Small intestine (tissue), 7 donors: ENCODE data around the gene PLXNB1. TPM values are rescaled to one million over a fixed set of nuclear protein-coding genes. Genes with fewer than 3 reads are reported as not detected.

Source experiments
- DNase-seq, 2 donors: peaks; one replicate each; pipeline versions ENCODE4 v3.0.0 to v3.0.0-alpha.2; 2013
- FAIRE-seq: peaks from 2 replicates; lab custom pipeline; 2012; peaks lifted over from hg19 to GRCh38; lab: Jason Lieb, UNC
- H3K27ac ChIP-seq, 3 donors: one replicate each; pipeline ENCODE4 v1.5.1; 2013; ENCODE audit warnings: low read length in 2 of 3, mild to moderate bottlenecking in 2 of 3, control low read depth in 1 of 3, inconsistent platforms in 1 of 3, low read depth in 1 of 3, moderate library complexity in 1 of 3
- H3K27me3 ChIP-seq, 3 donors: one replicate each; pipeline ENCODE4 v1.6.1; 2013; ENCODE audit warnings: low read length in 3 of 3, inconsistent platforms in 1 of 3; ENCODE audit not compliant: control insufficient read depth in 3 of 3, insufficient read depth in 3 of 3
- H3K36me3 ChIP-seq, 3 donors: one replicate each; pipeline ENCODE4 v1.6.1; 2013; ENCODE audit warnings: low read length in 3 of 3, inconsistent platforms in 1 of 3, low read depth in 1 of 3, mild to moderate bottlenecking in 1 of 3, moderate library complexity in 1 of 3; ENCODE audit not compliant: control insufficient read depth in 3 of 3, insufficient read depth in 2 of 3
- H3K4me1 ChIP-seq, 3 donors: one replicate each; pipeline ENCODE4 v1.6.1; 2013; ENCODE audit warnings: low read length in 2 of 3, inconsistent platforms in 1 of 3, low read depth in 1 of 3, mild to moderate bottlenecking in 1 of 3, moderate library complexity in 1 of 3; ENCODE audit not compliant: control insufficient read depth in 3 of 3, insufficient read depth in 2 of 3
- H3K4me3 ChIP-seq, 3 donors: one replicate each; pipeline ENCODE4 v1.5.1; 2013; ENCODE audit warnings: low read length in 3 of 3, control low read depth in 1 of 3, inconsistent platforms in 1 of 3, low read depth in 1 of 3, mild to moderate bottlenecking in 1 of 3, moderate library complexity in 1 of 3
- H3K9me3 ChIP-seq, 2 donors: one replicate each; pipeline ENCODE4 v1.6.1; 2013; ENCODE audit warnings: low read depth in 1 of 2, low read length in 1 of 2; ENCODE audit not compliant: control insufficient read depth in 2 of 2, insufficient read depth in 1 of 2
- WGBS, 3 donors: extraction: QIAGEN DNeasy Blood & Tissue Kit; methylation state at CpG; one replicate each; pipeline ENCODE4 v1.1.7; 2013; 5-methylcytosine and 5-hydroxymethylcytosine counted together
- polyA plus RNA-seq, 4 donors: library from polyadenylated mRNA; stranded (reverse) in 3 of 4; unstranded in 1 of 4; fragments of 200-250 nt in 3 of 4; fragments of 120-200 nt in 1 of 4; gene quantifications; one replicate each; pipeline versions ENCODE4 v1.2.1 to v1.2.3, GENCODE V29; 2013
- donor health status: healthy with polysubstance abuse.
- donor health status: control.
- donor health status: control.
- donor health status: Bipolar disorder and iron deficiency.
- donor health status: healthy.

Gene PLXNB1
- polyA plus RNA-seq, 4 donors = 56.5 to 129 (median 60.4) TPM

DNA sequence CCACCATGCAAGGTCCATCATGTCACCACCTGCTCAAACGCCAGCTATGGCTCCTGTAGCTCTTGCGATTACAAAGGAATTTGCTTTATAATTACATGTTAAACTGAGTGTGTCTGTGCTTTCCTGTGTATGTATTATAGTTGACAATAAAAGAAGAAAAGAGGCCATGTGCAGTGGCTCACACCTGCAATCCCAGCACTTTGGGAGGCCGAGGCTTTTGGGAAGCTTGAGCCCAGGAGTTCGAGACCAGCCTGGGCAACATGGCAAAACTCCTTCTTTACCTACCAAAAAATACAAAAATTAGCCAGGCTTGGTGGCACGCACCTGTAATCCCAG lies 43.7 kb upstream of the PLXNB1 start:
- no peak for DNase-seq
- Histone ChIP-seq H3K4me1 (peaks cover 7 to 48% (median 11%) of the 10 kb centered on the region in 3 donors), H3K27ac (peak overlapping the region; percentile 94 to 100 (median 95)), H3K4me3 (no peak overlapping the region), H3K9me3 (no peaks in the 10 kb centered on the region), H3K36me3 (peaks cover 0 to 45% (median 0%) of the 10 kb centered on the region in 3 donors), H3K27me3 (no peaks in the 10 kb centered on the region)
- 35 to 65% (median 58%) methylated on average over 5 of the region's 5 CpGs for WGBS, 3 donors
- no peak for FAIRE-seq

DNA sequence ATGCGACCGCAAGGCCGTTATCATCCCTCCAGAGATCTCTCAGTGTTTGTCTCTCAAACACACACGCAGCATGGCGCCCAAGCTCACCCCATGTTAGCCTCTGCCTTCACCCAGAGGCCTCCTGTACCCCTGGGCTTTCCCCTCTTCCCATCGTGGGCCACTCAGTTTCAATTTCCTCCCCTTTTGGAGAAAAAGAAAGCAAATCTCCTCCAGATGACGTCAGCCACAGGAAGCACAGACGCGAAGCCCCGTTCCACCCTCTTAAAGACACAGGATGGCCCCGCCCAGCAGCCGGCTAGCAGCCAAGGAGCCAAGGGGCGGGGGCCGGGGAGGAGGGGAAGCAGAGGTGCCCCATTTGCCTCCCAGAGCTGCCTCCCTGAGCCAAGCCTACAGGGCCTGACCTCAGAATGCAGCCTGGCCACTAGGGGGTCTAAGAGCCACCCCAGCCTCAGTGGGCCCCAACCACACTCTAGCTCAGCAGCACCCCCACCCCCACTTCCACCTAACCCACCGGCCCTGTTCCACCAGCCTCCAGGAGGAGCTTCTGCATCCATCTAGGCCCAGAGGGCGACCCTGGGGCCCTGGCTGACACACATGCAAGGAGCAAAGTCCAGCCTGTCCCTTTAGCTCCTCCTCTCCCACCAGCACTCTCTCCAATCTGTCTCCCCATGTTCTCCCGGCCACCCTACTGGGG lies 43.2 kb upstream of the PLXNB1 start:
- WGBS, 3 donors = 3 to 4% (median 3%) methylated on average over 17 of the region's 17 CpGs
- no peaks in the 10 kb centered on the region for H3K9me3 ChIP-seq
- H3K36me3 ChIP-seq = peaks cover 0 to 47% (median 0%) of the 10 kb centered on the region in 3 donors
- H3K4me1 ChIP-seq = peaks cover 9 to 52% (median 11%) of the 10 kb centered on the region in 3 donors
- peak overlapping the region; percentile 41 to 97 (median 70) for H3K4me3 ChIP-seq
- FAIRE-seq = no peak
- no peaks in the 10 kb centered on the region for H3K27me3 ChIP-seq
- peak; percentile 97 to 99 for DNase-seq
- peak overlapping the region; percentile 94 to 100 (median 95) for H3K27ac ChIP-seq

- no peaks in the 10 kb centered on the region for H3K27me3 ChIP-seq
- no peak for FAIRE-seq
- WGBS, 3 donors = 0 to 1% (median 0%) methylated on average over 5 of the region's 5 CpGs
- peak overlapping the region; percentile 41 to 97 (median 70) for H3K4me3 ChIP-seq
- H3K4me1 ChIP-seq = peaks cover 12 to 57% (median 13%) of the 10 kb centered on the region in 3 donors
- H3K27ac ChIP-seq = peak overlapping the region; percentile 94 to 100 (median 95)
- H3K9me3 ChIP-seq = no peaks in the 10 kb centered on the region
- peaks cover 0 to 47% (median 0%) of the 10 kb centered on the region in 3 donors for H3K36me3 ChIP-seq
- DNase-seq = no peak
Measured at GRCh38 chr3:48472673-48472922, 42.7 kb upstream of the PLXNB1 start.

GRCh38 chr3:48470286-48470685 lies 40.4 kb upstream of the PLXNB1 start:
- Histone ChIP-seq H3K4me3 (no peak overlapping the region), H3K27me3 (no peaks in the 10 kb centered on the region), H3K36me3 (peaks cover 0 to 51% (median 0%) of the 10 kb centered on the region in 3 donors), H3K9me3 (no peaks in the 10 kb centered on the region), H3K27ac (peak overlapping the region; percentile 22 to 44 (median 43)), H3K4me1 (peaks cover 16 to 80% (median 20%) of the 10 kb centered on the region in 3 donors)
- FAIRE-seq (no peak), DNase-seq (no peak)
- 11 to 50% (median 40%) methylated on average over 1 of the region's 1 CpG for WGBS, 3 donors

- H3K4me3 ChIP-seq = no peak overlapping the region
Measured at GRCh38 chr3:48469046-48469915, 39.4 kb upstream of the PLXNB1 start.

GRCh38 chr3:48468329-48468731 lies 38.4 kb upstream of the PLXNB1 start:
- peaks cover 0 to 68% (median 0%) of the 10 kb centered on the region in 3 donors for H3K36me3 ChIP-seq
- H3K27ac ChIP-seq = peak overlapping the region; percentile 8 to 56 (median 51)
- DNase-seq = peak; percentile 55 to 84
- peaks cover 16 to 64% (median 17%) of the 10 kb centered on the region in 3 donors for H3K4me1 ChIP-seq
- no peak overlapping the region for H3K4me3 ChIP-seq
- no peak for FAIRE-seq
- H3K9me3 ChIP-seq = no peaks in the 10 kb centered on the region
- 5 to 53% (median 39%) methylated on average over 8 of the region's 8 CpGs for WGBS, 3 donors
- H3K27me3 ChIP-seq = no peaks in the 10 kb centered on the region

More at GRCh38 chr3:48469046-48469915, 39.4 kb upstream of the PLXNB1 start:
- H3K9me3 ChIP-seq = no peaks in the 10 kb centered on the region
- H3K4me1 ChIP-seq = peaks cover 16 to 74% (median 20%) of the 10 kb centered on the region in 3 donors
- H3K36me3 ChIP-seq = peaks cover 0 to 60% (median 0%) of the 10 kb centered on the region in 3 donors
- WGBS, 3 donors = 65 to 79% (median 68%) methylated on average over 29 of the region's 29 CpGs
- FAIRE-seq (no peak), DNase-seq (no peak)
- H3K27ac ChIP-seq = peak overlapping the region; percentile 22 to 44 (median 43)
- no peaks in the 10 kb centered on the region for H3K27me3 ChIP-seq

DNA sequence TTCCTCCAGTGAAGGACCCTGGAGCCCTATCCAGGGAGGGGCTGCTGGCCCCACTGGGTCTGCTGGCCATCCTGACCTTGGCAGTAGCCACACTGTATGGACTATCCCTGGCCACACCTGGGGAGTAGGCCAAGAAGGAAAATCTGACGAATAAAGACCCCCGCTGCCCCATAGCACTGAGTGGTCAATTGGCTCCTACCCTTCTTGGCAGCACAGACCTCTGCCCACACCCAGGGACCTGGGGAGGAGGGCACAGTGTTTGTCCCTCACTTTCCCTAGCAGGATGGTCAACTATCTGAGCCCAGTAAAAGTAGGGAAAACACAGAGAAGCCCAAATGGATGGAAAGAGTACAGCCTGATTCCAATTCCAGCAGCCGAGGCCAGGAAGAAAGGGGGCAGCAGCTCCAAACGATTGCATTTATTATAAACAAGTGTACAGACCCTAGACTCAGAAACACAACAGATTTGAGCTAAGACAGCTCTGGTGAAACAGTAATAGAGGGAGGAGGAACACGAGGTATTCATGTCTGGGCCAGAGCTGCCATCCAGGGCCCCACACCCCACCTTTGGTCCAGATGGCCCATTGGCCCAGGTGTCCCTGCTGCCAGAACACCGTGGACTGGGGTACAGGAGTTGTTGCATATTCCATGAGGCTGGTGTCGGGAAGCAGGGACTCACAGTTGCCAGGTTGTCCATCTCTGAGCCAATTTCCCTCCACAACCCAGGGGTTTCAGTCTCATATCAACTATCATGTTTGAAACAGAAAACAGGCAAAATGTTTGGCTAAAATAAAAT lies 37.8 kb upstream of the PLXNB1 start:
- no peak for DNase-seq
- Histone ChIP-seq H3K4me1 (peaks cover 16 to 62% (median 16%) of the 10 kb centered on the region in 3 donors), H3K4me3 (no peak overlapping the region), H3K27me3 (no peaks in the 10 kb centered on the region), H3K36me3 (peaks cover 0 to 74% (median 0%) of the 10 kb centered on the region in 3 donors), H3K27ac (peak overlapping the region; percentile 56 to 98 (median 96)), H3K9me3 (no peaks in the 10 kb centered on the region)
- no peak for FAIRE-seq
- 49 to 56% (median 52%) methylated on average over 7 of the region's 7 CpGs for WGBS, 3 donors

DNA sequence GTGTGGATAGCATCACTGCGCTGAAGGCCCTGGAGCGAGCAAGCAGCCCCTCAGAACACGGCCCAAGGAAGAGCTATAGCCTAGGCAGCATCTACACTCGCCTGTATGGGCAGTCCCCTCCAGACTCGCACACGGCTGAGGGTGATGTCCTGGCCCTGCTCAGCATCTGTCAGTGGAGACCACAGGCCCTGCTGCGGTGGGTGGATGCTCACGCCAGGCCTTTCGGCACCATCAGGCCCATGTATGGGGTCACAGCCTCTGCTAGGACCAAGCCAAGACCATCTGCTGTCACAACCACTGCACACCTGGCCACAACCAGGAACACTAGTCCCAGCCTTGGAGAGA lies 37.2 kb upstream of the PLXNB1 start:
- 59 to 74% (median 65%) methylated on average over 9 of the region's 9 CpGs for WGBS, 3 donors
- FAIRE-seq = no peak
- Histone ChIP-seq H3K36me3 (peaks cover 0 to 74% (median 0%) of the 10 kb centered on the region in 3 donors), H3K27ac (peak overlapping the region; percentile 96 to 98 (median 98)), H3K9me3 (no peaks in the 10 kb centered on the region), H3K4me3 (peak overlapping the region; percentile 52 to 70 (median 53)), H3K4me1 (peaks cover 16 to 62% (median 16%) of the 10 kb centered on the region in 3 donors), H3K27me3 (no peaks in the 10 kb centered on the region)
- no peak for DNase-seq
